ENCODE measurements around the gene COG5. TPM values are rescaled to one million over a fixed set of nuclear protein-coding genes. Genes with fewer than 3 reads are reported as not detected.

COG5 gene
- total and polyA plus RNA-seq, 2 of the 8 experiments (the other 6 are each of a cell fraction or from before 2014, with no cell fraction given), result 10.5 to 28.1 TPM

DNA sequence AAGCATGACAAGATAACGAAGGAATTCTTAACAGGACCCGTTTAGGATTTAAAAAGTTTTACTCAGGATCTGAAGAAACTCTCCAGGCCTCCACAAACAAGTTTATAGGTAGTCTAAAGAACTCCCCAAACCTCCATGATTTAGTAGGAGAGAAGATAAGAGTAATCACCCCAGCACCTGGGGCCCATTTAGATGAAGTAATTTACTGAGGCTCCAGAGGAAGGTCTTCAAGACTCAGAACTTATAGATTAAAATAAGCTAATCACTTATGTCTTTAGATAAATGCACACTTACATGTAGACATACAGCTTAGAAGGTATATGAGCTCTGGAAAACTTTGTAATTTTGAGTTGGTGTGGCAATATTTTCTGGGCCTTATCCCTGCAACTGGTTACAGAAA is 271.1 kb downstream of the COG5 start:
- Histone ChIP-seq H3K79me1 (ENCODE audit: low read depth, low read length) (no peaks in the 10 kb centered on the region), H3K4me2 (ENCODE audit: insufficient read depth in 1 of 2, low read depth in 2 of 2, low read length in 2 of 2) (no peak overlapping the region), H4K8ac (ENCODE audit: extremely low read depth, insufficient read depth, low read length) (no peak overlapping the region), H3K79me2 (ENCODE audit: control insufficient read depth in 1 of 2, insufficient read depth in 2 of 2, low read length in 2 of 2) (no peaks in the 10 kb centered on the region), H2BK12ac (ENCODE audit: low read depth, low read length) (no peak overlapping the region), H3K36me3 (ENCODE audit: control insufficient read depth in 2 of 4, insufficient read depth in 4 of 4, low read length in 3 of 4) (peaks cover 0 to 4% (median 0%) of the 10 kb centered on the region in 4 experiments; a peak in 1 of 8 replicates), H3K9ac (replicated peaks in 1 of 4; ENCODE audit: extremely low read depth in 1 of 4, low read depth in 3 of 4, low read length in 3 of 4) (no peak overlapping the region), H2BK15ac (ENCODE audit: low read length) (no peak overlapping the region), H3K23ac (ENCODE audit: insufficient read length) (no peak overlapping the region), H2AFZ (ENCODE audit: low read length) (no peak overlapping the region), H3K56ac (replicated peaks; ENCODE audit: insufficient read length, low read depth, low read length) (no peak overlapping the region), H2BK5ac (ENCODE audit: low read depth, low read length) (no peak overlapping the region), H3K27me3 (replicated peaks in 1 of 4; ENCODE audit: control insufficient read depth in 3 of 4, extremely low read depth in 1 of 4, insufficient read depth in 3 of 4, low read length in 3 of 4) (no peaks in the 10 kb centered on the region), H2AK5ac (ENCODE audit: low read depth, low read length) (no peak overlapping the region), H3K27ac (ENCODE audit: low read depth, low read length) (no peak overlapping the region), H2BK120ac (replicated peaks; ENCODE audit: low read depth, low read length) (no peak overlapping the region), H3K4me1 (replicated peaks in 1 of 4; ENCODE audit: control insufficient read depth in 3 of 4, insufficient read depth in 4 of 4, low read length in 3 of 4) (no peaks in the 10 kb centered on the region), H3K14ac (ENCODE audit: insufficient read length) (no peak overlapping the region), H3K4ac (replicated peaks; ENCODE audit: insufficient read length, low read depth, low read length) (no peak overlapping the region), H4K20me1 (replicated peaks in 1 of 2; ENCODE audit: control insufficient read depth in 1 of 2, insufficient read depth in 2 of 2, low read length in 2 of 2) (no peaks in the 10 kb centered on the region), H3K18ac (ENCODE audit: extremely low read depth, low read length) (no peak overlapping the region), H2BK20ac (ENCODE audit: low read length) (no peak overlapping the region), H4K5ac (ENCODE audit: insufficient read length, low read depth, low read length) (no peak overlapping the region), H3K23me2 (ENCODE audit: low read depth, low read length) (no peaks in the 10 kb centered on the region), H4K91ac (replicated peaks; ENCODE audit: insufficient read length, low read length) (no peak overlapping the region), H3K9me3 (ENCODE audit: insufficient read depth in 2 of 2, low read depth in 1 of 2, low read length in 1 of 2) (no peaks in the 10 kb centered on the region), H3K4me3 (ENCODE audit: extremely low read depth in 1 of 4, insufficient read depth in 2 of 4, low read depth in 3 of 4, low read length in 4 of 4) (no peak overlapping the region)
- FAIRE-seq, result no peak
- ChIA-PET POLR2A (ENCODE audit: partially characterized antibody) (no interaction called here), CTCF (ENCODE audit: partially characterized antibody) (no interaction called here)
- DNase-seq (ENCODE audit: low read depth in 1 of 2, low spot score in 2 of 2), result no peak
- 94% methylated on average over 2 of the region's 2 CpGs; no CpG with 5 or more reads in 1 of the 2 experiments for WGBS, 2 experiments (ENCODE audit: extremely low coverage in 1 of 2, insufficient coverage in 1 of 2, insufficient read length in 1 of 2, insufficient replicate concordance in 2 of 2, low coverage in 1 of 2, low lambda C conversion rate in 2 of 2, missing lambda C conversion rate in 1 of 2)
- TF ChIP-seq, protein P1, sequence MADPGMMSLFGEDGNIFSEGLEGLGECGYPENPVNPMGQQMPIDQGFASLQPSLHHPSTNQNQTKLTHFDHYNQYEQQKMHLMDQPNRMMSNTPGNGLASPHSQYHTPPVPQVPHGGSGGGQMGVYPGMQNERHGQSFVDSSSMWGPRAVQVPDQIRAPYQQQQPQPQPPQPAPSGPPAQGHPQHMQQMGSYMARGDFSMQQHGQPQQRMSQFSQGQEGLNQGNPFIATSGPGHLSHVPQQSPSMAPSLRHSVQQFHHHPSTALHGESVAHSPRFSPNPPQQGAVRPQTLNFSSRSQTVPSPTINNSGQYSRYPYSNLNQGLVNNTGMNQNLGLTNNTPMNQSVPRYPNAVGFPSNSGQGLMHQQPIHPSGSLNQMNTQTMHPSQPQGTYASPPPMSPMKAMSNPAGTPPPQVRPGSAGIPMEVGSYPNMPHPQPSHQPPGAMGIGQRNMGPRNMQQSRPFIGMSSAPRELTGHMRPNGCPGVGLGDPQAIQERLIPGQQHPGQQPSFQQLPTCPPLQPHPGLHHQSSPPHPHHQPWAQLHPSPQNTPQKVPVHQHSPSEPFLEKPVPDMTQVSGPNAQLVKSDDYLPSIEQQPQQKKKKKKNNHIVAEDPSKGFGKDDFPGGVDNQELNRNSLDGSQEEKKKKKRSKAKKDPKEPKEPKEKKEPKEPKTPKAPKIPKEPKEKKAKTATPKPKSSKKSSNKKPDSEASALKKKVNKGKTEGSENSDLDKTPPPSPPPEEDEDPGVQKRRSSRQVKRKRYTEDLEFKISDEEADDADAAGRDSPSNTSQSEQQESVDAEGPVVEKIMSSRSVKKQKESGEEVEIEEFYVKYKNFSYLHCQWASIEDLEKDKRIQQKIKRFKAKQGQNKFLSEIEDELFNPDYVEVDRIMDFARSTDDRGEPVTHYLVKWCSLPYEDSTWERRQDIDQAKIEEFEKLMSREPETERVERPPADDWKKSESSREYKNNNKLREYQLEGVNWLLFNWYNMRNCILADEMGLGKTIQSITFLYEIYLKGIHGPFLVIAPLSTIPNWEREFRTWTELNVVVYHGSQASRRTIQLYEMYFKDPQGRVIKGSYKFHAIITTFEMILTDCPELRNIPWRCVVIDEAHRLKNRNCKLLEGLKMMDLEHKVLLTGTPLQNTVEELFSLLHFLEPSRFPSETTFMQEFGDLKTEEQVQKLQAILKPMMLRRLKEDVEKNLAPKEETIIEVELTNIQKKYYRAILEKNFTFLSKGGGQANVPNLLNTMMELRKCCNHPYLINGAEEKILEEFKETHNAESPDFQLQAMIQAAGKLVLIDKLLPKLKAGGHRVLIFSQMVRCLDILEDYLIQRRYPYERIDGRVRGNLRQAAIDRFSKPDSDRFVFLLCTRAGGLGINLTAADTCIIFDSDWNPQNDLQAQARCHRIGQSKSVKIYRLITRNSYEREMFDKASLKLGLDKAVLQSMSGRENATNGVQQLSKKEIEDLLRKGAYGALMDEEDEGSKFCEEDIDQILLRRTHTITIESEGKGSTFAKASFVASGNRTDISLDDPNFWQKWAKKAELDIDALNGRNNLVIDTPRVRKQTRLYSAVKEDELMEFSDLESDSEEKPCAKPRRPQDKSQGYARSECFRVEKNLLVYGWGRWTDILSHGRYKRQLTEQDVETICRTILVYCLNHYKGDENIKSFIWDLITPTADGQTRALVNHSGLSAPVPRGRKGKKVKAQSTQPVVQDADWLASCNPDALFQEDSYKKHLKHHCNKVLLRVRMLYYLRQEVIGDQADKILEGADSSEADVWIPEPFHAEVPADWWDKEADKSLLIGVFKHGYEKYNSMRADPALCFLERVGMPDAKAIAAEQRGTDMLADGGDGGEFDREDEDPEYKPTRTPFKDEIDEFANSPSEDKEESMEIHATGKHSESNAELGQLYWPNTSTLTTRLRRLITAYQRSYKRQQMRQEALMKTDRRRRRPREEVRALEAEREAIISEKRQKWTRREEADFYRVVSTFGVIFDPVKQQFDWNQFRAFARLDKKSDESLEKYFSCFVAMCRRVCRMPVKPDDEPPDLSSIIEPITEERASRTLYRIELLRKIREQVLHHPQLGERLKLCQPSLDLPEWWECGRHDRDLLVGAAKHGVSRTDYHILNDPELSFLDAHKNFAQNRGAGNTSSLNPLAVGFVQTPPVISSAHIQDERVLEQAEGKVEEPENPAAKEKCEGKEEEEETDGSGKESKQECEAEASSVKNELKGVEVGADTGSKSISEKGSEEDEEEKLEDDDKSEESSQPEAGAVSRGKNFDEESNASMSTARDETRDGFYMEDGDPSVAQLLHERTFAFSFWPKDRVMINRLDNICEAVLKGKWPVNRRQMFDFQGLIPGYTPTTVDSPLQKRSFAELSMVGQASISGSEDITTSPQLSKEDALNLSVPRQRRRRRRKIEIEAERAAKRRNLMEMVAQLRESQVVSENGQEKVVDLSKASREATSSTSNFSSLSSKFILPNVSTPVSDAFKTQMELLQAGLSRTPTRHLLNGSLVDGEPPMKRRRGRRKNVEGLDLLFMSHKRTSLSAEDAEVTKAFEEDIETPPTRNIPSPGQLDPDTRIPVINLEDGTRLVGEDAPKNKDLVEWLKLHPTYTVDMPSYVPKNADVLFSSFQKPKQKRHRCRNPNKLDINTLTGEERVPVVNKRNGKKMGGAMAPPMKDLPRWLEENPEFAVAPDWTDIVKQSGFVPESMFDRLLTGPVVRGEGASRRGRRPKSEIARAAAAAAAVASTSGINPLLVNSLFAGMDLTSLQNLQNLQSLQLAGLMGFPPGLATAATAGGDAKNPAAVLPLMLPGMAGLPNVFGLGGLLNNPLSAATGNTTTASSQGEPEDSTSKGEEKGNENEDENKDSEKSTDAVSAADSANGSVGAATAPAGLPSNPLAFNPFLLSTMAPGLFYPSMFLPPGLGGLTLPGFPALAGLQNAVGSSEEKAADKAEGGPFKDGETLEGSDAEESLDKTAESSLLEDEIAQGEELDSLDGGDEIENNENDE (IDR thresholded peaks at IDR 0.05; ENCODE audit: insufficient replicate concordance, low read length), result no peak
